ENCODE data around the gene MARS1.

MARS1 gene

DNA sequence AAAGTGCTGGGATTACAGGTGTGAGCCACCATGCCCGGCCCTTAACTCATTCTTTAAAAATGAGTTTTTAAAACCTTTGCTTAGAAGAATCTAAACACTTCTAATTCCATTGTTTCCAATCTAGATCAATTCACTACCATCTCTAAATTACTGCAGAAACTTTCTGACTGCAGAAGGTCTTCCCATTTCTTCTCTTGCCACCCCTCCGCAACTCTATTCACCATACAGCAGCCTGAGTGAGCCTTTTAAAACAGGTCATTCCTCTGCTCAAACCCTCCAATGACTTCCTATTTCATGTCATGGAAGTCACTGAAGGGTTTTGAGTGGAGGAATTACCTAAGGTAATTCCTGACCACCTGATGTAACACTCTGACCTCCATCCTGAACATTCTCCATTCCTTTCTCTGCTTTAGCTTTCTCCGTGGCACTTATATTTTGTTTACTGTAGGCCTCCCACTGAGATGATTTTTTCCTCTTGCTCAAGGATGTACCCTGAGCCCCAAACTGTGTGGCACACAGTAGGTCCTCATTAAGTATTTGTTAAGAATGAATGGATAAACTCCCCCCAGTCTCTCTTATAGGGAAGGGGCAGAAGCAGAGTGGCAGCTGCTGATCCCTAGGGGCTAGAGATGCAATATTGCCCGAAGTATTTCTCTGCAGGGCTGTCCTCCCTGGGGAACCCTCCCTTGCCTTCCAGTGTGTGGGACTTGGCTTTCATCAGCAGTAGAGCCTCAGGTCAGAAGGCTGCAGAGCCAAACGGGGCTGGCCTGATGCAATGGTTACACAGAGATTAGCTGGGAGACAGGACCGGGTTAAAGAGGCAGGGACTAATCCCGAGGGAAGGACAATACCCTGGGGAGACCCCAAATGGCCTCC is 31.3 kb downstream of the MARS1 start:
- DNase-seq: peak; percentile 58

DNA sequence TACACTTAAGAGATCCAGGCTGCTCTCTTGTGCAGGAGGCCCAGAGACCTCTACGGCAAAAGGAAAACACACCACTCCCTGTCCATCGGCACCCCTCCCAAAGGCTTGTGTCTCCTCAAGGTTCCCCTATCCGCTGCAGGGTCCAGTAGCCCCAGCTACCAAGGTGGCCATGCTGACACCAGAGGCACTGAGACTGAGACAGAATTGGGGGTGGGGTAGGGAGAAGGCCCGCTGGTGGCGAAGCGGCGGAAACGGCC is 31.9 kb downstream of the MARS1 start:
- DNase-seq: peak; percentile 52

DNA sequence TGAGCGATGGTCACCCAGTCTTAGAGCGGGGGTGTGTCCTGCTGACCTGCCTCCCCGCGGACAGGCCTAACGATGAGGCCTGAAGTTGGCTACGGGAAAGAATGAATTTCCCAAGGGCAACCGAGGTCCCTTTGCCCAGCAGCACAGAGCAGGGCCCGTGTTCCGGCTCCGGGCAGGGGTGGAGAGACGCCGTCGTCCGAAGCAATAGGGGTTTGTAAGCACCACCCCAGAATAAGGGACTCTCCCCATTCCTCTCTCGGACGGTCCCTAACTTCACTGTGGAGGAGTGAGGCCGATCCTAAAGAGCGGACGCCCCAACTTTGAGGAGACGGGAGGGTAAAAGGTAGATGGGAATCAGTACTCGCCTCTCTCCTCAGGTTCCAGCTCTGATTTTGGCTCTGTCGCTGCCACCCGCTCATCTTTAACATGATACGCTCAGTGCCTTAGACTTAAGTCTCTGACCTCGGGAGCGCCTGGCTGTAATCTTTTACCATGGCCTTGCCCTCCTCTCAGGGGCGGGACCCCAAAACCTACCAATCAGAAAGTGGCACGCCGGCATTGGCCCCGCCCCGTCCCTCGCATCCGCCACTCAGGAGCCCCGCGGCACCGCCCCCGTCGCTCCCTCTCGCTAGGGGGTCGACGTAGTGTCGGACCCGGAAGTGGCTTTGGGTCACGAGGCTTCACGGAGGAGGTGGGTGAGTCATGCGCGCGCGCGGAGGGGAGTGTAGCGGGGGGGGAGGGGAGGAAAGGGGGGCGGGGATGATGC is 32.4 kb downstream of the MARS1 start, which contains the start of gene DDIT3:
TSS of gene DDIT3 (minus strand) at position 462 of the 766 bp plus-strand sequence. CDS start 3,108 bp downstream, outside the sequence.
- peak; percentile 99 for DNase-seq

DNA sequence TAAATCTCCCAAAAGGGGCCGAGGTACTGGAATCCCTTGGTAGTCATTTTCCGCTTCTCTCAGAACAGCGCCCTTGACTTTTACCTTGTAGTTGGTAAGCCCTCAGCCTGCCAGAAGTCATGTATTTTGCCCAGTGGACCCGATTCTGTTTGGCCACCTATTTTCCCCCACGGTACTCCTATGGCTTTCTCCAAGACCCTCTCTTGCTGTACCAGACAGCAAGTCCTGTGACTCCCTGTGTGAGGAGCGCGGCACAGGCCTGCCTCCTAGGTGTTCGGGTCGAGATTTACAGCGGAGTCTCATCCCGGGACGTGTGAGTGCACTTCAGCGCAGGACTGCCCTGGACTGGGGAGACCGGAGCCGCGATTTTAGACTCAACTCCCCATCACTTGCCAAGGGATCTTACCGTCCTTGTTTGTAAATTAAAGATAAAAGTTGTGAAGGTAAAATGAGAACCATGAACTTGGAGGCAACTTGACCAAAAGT is 33.7 kb downstream of the MARS1 start:
- no peak for DNase-seq

DNA sequence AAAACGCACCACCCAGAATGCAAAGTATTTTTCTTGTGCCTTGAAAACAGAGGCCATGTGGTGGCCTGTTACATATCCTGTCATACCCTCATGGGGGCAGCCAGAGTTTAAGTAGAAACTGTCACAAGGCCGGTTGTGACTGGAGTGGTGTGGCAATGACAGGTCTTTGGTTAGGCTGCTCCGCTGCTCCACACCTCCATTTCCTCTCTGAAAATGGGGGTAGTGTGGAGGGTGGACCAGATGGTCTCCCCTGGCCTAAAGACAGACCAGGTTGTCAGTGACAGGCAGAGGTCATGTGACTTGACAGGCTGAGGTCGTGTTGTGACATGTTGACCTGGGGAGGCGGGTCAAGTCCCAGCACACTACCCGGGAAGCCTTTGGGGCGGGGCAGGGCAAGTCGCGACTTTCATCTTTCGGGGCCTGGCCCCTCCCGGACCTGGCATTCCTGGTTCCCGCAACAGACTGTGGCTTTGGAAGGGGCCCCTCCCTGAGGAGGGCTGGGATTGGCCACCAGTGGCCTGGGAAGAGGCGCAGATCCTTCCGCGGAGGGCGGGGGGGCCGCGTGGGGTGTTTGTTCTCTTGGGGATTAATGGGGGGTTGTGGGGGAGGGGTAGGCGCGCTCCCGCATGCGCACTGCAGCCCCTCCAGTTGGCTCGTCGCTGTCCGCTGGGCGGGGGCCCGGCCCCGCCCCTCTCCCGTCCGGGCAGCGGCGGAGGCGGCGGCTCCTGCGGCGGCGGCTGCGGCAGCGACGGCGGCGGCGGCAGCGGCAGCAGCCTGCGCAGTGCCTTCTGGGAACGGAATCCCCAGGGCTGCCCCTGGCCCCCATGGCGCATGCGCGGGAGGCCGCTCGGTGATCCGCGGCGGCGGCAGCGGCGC is 34.4 kb downstream of the MARS1 start, which contains the start of gene MBD6:
TSS of gene MBD6 (plus strand) at position 814 of the 876 bp plus-strand sequence. CDS start 1,480 bp downstream, outside the sequence.
- peak; percentile 93 for DNase-seq

DNA sequence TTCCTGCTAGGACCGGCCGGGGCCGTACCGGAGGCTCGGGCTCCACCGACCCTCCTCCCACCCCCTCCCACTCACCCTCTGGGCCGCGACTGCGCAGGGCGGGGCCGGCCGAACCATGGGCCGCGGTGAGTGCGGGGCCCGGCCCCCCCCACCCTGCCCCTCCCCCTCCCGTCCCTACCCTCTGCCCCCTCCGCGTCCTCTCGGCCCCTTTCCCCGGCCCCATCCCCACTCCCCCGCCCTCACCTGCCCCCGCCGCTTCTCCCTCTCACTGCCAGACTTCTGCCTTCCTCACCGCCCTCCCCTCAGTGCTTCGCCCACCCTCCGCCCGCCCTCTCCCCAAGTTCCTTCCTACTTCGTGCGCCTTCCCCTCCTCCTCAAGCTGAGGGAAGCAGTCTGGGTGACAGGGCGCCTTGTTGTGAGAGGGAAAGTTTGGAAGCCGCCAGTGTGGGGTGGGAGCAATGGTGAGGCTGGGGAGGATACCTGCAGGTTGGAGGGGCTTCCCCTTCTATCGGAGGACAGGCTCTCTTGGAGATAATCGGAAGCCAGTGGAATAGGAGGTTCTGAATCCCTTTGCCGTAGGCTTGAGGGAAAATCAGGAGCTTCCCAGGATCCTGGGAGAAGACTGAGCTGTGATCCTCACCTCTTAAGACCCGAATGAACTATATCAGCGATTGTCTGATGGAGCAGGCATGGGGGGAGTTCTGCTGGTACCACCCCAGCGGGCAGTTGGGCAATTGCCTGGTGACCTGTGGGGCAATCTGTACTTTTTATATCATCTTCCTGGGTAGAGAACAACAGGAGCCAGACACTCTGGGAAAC is 35.2 kb downstream of the MARS1 start:
- DNase-seq: peak; percentile 70

DNA sequence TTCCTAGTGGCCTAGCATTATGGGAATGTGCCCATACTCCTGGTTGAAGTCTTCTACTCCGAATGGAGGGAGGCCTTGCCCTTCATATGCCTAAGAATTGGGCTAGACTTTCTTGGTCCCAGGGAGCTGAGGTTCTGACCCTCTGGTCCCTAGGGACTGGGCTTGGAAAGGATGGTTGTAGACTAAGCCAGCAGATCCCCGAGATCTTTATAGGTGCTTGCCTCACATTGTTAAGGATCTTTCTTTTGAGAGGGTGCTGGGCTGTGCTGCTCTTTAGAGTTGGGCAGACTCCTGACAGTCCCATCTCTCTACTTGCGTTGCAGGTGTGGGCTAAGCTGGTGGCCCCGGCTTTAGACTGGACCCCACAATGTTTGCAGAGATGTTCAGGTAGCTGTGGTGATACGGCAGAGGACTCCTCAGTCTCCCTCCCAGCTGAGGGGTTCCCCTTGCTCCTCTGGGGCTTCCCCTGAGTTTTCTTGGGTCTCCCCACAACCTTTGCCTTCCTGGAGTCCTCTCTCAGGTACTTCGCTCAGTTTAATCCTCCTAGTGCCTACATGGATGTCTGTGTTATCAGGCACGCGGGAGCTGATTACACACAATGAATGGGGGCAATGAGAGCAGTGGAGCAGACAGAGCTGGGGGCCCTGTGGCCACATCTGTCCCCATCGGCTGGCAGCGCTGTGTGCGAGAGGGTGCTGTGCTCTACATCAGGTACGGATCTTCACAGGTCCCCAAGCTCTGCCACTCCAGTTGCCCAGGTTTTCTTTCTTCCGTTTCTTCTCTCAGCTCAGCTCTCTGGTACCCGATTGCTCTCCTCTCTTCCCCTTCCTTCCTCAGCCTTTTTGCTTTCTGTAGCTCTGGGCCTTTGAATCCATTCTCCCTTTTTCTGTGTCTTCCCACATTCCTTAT is 36.1 kb downstream of the MARS1 start:
- peak; percentile 24 for DNase-seq

DNA sequence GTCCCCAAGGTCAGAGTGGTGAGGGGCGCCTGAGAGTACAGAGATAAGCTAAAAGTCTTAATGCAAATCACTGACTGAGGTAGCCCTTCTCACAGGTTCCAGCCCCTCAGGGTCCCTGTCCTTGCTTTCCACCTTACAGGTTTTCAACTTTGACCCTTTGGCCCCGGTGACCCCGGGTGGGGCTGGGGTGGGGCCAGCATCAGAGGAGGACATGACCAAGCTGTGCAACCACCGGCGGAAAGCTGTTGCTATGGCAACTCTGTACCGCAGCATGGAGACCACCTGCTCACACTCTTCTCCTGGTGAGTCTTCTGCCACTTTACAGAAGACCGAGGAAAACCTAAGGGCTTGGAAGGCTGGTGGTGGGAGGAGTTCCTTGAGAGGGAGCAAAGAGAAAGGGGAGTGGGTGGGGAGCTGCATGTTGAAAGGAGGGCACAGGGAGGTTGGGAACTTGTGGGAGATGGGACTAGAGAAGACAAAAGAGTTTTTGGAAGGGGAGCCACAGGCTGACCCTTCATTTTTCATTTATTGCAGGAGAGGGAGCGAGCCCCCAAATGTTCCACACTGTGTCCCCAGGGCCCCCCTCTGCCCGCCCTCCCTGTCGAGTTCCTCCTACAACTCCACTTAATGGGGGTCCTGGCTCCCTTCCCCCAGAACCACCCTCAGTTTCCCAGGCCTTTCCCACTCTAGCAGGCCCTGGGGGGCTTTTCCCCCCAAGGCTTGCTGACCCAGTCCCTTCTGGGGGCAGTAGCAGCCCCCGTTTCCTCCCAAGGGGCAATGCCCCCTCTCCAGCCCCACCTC is 37.1 kb downstream of the MARS1 start:
- no peak for DNase-seq

DNA sequence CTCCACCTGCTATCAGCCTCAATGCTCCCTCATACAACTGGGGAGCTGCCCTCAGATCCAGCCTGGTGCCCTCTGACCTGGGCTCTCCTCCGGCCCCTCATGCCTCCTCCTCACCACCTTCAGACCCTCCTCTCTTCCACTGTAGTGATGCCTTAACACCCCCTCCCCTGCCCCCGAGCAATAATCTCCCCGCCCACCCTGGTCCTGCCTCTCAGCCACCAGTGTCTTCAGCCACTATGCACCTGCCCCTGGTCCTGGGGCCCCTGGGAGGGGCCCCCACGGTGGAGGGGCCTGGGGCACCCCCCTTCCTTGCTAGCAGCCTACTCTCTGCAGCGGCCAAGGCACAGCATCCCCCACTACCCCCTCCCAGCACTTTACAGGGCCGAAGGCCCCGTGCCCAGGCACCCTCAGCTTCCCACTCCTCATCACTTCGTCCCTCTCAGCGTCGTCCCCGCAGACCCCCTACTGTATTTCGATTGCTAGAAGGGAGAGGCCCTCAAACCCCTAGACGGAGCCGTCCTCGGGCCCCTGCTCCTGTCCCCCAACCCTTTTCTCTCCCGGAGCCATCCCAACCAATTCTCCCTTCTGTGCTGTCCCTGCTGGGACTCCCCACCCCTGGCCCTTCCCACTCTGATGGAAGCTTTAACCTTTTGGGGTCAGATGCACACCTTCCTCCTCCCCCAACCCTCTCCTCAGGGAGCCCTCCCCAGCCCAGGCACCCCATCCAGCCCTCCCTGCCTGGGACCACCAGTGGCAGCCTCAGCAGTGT is 37.9 kb downstream of the MARS1 start:
- DNase-seq: no peak

DNA sequence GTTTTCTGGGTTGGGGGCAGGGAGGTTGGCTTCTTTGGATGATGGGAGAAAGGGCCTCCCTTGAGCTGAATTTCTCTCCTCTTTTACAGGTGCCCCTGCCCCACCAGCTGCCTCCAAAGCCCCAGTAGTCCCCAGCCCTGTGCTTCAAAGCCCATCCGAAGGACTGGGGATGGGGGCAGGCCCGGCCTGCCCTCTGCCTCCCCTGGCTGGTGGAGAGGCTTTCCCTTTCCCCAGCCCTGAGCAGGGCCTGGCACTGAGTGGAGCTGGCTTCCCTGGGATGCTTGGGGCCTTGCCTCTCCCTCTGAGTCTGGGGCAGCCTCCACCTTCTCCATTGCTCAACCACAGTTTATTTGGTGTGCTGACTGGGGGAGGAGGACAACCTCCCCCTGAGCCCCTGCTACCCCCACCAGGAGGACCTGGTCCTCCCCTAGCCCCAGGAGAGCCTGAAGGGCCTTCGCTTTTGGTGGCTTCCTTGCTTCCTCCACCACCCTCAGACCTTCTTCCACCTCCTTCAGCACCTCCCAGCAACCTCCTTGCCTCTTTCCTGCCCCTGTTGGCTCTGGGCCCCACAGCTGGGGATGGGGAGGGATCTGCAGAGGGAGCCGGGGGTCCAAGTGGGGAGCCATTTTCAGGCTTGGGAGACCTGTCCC is 38.7 kb downstream of the MARS1 start:
- no peak for DNase-seq

DNA sequence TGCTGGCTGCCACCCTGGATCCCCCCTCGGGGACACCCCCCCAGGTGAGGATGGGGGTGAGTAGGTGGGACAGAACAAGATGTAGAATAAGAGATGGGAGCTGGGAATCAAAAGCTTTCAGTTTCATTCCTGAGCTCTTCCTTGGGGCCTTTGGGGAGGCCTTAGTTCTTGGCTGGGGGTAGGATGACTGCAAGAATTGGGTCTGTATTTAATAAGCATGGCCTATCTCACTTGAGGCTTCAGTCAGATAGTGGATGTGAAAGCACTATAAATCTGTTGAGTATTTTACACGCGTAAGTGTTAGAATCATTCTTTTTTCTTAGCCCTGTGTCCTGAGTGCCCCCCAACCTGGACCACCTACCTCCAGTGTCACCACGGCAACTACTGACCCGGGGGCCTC is 39.3 kb downstream of the MARS1 start:
- DNase-seq: no peak

DNA sequence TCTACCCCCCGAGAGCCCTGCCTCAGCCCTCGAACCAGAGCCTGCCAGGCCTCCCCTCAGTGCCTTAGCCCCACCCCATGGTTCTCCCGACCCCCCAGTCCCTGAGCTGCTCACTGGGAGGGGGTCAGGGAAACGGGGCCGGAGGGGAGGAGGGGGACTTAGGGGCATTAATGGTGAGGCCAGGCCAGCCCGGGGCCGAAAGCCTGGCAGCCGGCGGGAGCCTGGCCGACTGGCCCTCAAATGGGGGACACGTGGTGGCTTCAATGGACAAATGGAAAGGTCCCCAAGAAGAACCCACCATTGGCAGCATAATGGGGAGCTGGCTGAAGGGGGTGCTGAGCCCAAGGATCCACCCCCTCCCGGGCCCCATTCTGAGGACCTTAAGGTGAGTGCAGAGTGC is 40.3 kb downstream of the MARS1 start:
- DNase-seq: no peak

DNA sequence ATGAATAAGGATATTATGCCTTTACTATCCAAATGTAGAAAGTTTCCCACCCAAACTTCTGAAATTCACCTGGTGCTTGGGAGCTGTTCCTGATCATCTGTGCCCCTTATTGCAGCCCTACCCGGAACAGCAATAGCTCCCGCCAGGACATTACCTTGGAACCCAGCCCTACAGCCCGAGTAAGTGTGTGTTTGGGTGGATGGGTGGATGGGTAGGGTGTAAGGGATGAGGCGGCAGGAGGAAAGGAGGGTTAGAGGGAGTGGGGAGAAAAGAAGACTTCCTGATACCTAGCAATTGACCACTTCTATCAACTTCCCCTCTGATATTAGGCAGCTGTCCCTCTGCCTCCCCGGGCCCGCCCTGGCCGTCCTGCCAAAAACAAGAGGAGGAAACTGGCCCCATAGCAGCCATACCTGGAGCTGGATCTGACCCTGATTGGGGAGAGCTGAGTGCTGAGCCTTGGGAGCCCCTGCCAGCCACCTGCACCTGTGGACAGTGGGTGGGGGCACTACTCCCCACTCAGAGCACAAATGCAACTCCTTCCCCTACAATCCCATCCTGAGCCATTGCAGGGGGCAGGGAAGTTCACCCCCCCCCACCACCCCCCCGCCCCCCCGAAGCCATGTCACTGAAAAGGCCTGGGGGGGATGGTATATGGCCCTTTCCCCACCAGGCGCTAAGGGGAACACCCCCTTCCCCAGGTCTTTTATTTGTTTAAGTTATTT is 41.1 kb downstream of the MARS1 start:
- DNase-seq: no peak

DNA sequence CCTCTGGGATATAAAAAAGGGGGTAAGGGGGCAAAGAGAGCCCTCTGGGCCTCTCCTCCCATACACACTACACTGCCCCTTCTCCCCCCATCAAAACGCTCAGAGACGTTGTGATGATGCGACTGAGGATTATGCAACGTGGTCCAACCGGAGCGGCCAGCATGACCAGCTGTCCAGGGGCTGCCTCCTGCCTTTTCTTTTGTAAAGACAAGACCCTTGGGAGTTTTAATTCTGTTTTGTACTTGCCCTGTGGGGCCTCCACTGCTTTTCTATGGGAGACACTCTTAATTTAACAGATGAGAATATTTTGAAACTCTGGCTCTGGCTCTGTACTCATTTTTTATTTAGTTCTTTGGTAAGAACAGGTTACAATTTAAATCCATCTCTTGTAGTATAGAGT is 42.0 kb downstream of the MARS1 start:
- no peak for DNase-seq

DNA sequence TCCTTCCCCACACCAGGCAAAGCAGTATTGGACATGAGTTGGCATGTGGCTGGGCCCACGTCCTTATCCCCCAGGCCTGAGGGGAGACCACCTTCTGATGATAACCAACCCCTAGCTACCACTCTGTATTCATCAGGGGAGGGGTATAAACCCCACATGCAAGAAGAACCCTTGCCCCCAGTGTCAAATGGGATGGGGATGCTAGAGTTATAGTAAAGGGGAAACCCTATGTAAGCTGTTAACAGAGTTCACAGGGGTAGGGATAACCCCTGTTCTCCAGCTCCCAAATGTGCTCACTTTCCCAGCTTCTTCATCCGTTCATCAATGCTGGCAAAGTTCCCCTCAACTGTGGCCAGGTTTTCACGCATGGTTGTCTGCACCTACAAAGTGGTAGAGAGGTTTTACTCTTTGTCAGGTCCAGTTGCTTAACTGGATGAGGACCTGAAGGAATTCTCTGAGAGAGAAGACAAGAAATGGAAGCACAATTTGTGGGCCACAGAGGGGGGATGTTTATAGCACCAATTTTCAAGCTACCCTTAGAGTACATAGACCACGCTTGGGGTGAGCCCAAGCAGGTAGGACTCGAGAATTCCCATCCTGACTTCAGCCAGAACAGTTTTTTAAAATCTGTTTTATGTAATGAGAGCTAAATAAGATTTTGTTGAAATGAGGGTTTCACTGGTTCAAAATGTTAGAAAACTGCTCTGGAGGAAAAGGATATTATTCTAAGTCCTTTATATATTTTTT is 42.7 kb downstream of the MARS1 start:
- DNase-seq: no peak

DNA sequence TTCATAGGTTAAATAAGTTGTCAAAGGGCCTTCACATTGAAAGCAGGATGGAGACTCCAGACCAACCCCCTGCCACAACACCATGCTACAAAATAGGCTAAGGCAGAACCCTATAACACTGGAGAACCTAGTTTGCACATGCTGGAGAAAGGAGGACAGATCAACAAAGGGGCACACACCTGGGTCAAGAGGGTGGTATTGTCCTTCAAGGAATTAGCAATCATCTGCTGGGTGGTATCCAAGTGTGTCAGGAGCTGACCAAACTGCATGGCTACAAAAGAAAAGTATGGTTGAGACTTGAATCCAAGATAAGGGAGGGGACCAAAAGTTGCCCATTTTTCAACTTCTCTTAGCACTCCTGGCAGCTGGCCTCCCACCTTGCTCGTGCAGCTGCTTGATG is 44.0 kb downstream of the MARS1 start:
- DNase-seq: no peak

DNA sequence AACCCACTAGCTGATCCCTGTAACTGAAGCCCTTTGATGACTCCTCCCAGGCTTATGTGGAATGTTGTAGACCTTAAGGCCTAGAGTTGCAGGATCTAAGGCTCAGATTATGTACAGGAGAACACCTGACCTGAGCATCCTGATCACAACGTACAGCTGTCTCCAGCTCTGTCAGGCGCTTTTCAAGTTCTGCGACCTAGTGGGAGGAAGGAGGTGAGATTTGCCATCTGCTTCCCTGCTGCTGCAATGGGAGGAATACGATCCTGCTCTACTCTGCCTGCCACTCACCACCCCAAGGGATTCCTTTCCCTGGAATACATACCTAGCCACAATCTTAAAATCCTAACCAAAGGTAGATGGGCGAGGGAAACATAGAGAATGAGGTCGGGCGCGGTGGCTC is 45.2 kb downstream of the MARS1 start:
- DNase-seq: no peak

Data from hematopoietic multipotent progenitor cell treated with erythropoietin and hydrocortisone succinate and interleukin-3 and kit ligand, for 6 days (in vitro differentiated cells).